Measurements from ENCODE around the gene COL19A1.

- TF ChIP-seq, protein P1, sequence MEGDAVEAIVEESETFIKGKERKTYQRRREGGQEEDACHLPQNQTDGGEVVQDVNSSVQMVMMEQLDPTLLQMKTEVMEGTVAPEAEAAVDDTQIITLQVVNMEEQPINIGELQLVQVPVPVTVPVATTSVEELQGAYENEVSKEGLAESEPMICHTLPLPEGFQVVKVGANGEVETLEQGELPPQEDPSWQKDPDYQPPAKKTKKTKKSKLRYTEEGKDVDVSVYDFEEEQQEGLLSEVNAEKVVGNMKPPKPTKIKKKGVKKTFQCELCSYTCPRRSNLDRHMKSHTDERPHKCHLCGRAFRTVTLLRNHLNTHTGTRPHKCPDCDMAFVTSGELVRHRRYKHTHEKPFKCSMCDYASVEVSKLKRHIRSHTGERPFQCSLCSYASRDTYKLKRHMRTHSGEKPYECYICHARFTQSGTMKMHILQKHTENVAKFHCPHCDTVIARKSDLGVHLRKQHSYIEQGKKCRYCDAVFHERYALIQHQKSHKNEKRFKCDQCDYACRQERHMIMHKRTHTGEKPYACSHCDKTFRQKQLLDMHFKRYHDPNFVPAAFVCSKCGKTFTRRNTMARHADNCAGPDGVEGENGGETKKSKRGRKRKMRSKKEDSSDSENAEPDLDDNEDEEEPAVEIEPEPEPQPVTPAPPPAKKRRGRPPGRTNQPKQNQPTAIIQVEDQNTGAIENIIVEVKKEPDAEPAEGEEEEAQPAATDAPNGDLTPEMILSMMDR (IDR thresholded peaks at IDR 0.05), result no peak
- TF ChIP-seq POLR2A (IDR thresholded peaks at IDR 0.05), result no peak
Observed at GRCh38 chr6:69958978-69959377, 92.6 kb downstream of the COL19A1 start.
